GM18951 (cell line): ENCODE results near the gene SPACA6.

Experiments used
- POLR2A ChIP-seq: IDR thresholded peaks from 4 replicates; pipeline ENCODE4 v1.6.1; 2011; ENCODE audit warnings: mild to moderate bottlenecking; ENCODE audit not compliant: insufficient read length, insufficient read depth; ENCODE audit errors: extremely low read depth
- in situ Hi-C: fragments of 300-500 bp; cut with MboI; formaldehyde crosslinking; loops from one replicate; pipeline ENCODE4 v1.12.0; 2022; ENCODE audit warnings: low sequenced_read_pairs, mixed read lengths, inconsistent platforms; ENCODE audit not compliant: unreplicated experiment

The SPACA6 gene

GRCh38 chr19:51693819-51694218, 689 bp downstream of the SPACA6 start:
- in situ Hi-C loops: no loop called here
- TF ChIP-seq POLR2A: no peak

- TF ChIP-seq POLR2A: no peak
- in situ Hi-C loops: no loop called here
Observed at GRCh38 chr19:51694318-51695085, 1.4 kb downstream of the SPACA6 start.

- in situ Hi-C loops: no loop called here
Observed at GRCh38 chr19:51695088-51695487, 2.0 kb downstream of the SPACA6 start.

DNA sequence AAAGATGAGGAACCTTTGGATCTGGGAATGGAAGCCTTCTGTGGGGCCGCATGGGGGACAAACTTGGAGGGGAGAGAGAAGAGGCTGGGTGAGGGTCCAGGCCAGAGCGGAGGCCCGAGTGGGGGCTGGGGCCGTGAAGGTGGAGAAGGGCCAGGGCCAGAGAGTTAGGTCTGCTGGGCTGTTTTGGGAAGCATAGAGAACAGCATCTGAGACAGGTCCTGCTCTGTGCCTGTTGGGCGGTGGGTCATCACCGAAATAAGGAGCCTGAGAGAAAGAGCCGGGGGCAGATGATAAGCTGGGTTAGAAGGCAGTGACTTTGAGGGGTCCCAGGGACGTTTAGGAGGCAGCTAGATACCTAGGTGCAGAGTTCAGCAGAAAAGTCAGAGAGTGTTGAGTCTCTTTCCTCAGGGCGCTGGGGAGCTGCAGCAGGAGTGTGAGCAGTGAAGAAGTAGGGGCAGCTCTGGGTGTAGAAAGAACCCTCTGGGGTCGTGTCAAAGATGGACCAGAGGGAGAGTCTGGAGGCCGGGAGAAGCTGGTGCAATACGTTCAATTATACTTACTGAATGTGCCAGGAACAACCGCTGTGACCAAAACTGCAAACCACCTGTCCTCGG, 2.7 kb downstream of the SPACA6 start:
- TF ChIP-seq POLR2A: no peak
- in situ Hi-C loops: no loop called here

More at GRCh38 chr19:51695088-51695487, 2.0 kb downstream of the SPACA6 start:
- TF ChIP-seq POLR2A: no peak

- in situ Hi-C loops: no loop called here
- no peak for TF ChIP-seq POLR2A
Observed at GRCh38 chr19:51696606-51697005, 3.5 kb downstream of the SPACA6 start.

DNA sequence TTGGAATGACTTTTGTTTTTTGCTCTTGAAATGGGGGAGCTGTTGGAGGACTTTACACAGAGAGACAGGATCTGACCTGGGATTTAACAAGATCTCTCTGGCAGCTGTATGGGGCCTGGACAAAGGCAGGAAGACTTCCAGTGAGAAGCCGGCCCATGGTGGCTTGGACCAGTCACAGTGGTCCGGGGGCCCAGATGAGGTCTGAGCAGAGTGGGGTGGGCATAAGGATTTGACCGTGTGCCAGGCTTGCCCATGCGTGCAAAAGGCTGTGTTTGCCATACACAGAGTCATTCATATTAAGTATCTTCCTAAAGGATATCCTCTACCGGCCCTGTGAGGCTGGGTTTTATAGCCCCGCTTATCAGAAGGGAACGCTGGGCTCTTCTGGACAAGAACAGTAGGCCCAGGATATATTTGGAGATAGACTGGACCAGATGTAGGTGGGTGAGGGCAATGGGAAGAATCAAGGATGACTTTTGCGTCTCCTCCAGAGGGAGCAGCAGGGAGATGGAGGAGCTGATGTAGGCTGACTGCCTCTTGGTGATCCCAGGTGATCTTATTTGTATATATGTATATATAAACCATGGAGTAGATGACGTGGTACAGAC, 4.1 kb downstream of the SPACA6 start:
- in situ Hi-C loops: no loop called here
- TF ChIP-seq POLR2A: no peak

DNA sequence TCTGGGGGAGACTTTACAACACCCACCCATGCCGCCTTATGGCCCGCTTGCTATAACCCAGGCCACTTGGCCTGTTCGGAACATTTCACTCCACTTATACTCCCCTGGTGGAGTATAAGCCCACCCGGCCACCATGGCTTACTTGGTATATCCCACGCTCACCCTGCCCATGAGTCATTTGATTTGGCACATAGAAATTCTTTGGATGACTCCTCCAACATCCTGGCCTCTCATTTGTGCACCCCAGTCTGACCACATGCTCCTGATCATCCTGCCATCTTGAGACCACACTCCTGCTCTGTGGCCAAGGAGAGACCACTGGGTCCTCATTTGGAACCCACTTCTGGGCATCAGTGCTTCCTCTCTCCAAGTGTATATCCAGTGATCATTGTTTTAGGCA, 5.2 kb downstream of the SPACA6 start:
- in situ Hi-C loops: no loop called here
- TF ChIP-seq POLR2A: no peak

DNA sequence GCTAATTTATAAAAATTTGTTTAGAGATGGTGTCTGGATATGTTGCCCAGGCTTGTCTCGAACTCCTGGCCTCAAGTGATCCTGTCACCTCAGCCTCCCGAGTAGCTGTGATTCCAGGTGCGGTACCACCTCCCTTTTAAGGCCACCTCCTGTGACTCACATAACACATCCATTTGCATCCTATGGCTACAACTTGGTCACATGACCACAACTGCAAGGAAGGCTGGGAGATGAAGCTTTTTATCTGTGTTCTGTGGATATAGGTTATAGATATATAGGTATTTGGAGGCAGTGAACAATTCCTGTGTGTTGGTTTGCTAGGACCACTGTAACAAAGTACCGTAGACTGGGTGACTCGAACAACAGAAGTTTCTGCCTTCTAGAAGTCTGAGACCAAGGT, 6.0 kb downstream of the SPACA6 start:
- in situ Hi-C loops: no loop called here
- no peak for TF ChIP-seq POLR2A

GRCh38 chr19:51701468-51702100, 8.5 kb downstream of the SPACA6 start:
- no peak for TF ChIP-seq POLR2A
- in situ Hi-C loops: no loop called here

DNA sequence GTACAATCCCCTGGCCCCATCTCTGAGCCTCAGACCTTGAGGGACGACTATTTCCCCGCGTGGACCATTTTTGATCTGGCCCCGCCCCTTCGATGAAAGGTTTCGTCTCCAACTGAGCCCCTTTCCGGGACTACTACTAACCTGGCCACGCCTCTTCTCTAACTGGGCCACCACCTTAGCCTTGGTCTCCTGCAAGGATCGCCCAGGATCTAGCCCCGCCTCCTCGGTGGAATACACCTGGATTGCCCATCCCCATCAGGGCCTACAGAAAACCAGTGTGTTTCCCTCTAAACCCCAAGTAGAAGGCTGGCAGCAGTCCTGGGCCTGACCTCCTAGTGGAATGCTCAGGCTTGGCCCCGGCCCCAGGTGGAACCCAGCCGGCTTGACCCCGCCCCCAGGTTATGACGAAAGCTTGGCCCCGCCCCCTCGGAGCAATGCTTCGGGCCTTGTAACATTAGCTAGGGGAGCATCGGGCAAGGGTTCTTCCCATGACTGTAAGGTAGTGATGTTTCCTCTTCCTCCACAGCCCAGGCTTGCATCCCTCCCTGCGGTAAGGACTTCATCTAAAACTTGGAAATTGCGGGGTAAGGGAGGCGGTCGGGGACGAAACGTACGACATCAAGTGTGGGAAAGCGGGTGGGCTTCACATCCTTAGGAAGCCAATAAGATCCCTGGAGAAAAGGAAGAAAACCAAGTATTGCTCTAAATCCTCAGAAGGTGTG, 9.1 kb downstream of the SPACA6 start:
- in situ Hi-C loops: no loop called here
- no peak for TF ChIP-seq POLR2A

DNA sequence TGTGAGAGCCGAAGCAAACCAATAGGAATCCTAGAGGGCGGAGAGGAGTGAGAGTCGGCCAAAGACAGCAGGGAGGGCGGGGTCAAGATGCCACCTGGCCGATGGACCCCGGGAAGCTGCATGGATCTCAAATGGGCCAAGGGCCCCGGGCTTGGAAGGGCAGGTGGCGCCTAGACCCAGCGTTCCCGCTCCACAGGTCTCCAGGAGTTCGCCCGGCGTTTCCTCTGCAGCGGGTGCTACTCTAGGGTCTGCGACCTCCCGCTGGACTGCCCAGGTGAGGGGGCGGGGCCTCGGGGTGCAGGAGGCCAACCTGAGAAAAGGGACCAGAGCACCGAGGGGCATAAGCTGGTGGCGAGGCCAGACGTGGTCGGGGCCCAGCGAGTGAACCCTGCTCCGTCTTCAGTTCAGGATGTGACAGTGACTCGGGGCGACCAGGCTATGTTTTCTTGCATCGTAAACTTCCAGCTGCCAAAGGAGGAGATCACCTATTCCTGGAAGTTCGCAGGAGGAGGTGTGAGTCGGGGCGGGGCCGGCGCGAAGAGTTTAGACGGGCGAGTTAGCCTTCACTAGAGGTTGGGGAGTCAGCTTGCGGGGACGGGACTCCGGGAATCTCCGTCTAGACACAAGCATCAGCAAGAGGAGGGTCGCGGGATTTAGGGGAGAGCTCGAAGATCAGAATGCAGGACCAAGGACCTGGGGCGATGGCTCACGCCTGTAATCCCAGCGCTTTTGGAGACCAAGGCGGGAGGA, 9.9 kb downstream of the SPACA6 start:
- no peak for TF ChIP-seq POLR2A
- in situ Hi-C loops: no loop called here
